Stimulated activated CD8-positive, alpha-beta memory T cell treated with anti-CD3 and anti-CD28 coated beads, Interleukin-7, amount 100 ng/mL, for 48 hours (primary cell): ENCODE measurements around the gene GNLY.
"Not testable (repeated sequence)": the region's sequence is repeated elsewhere in the genome, so short reads cannot be mapped to it uniquely, and the experiment has no call there.

Experiments used
- DNase-seq, 2 donors: peaks; one replicate each; pipeline ENCODE4 v3.0.0-alpha.2; 2020; ENCODE audit warnings: low read depth in 1 of 2; ENCODE audit errors: extremely low read depth in 1 of 2

Gene GNLY

GRCh38 chr2:85694052-85695025, at the start of gene GNLY:
Gene GNLY (plus strand): TSS chr2:85694358. CDS start chr2:85694419, 61 bp downstream.
- no peak for DNase-seq

DNA sequence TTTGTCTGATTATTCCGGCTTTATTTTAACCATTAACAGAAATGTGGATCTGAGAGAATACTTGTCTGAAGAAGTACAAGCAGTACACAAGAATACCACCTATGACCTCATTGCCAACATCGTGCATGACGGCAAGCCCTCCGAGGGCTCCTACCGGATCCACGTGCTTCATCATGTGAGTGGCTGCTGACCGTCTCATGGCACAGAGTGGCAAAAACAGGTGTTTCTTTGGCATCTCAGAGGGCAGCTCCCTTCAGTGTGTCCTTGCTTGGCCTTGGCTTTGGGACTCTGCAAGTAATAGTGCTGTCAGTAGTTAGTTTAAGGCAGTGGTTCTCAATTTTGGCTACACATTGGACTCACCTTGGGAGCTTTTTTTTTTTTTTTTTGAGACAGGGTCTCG, 49.2 kb upstream of the GNLY start:
- no peak for DNase-seq

- DNase-seq: no peak
Observed at GRCh38 chr2:85646166-85646565, 48.0 kb upstream of the GNLY start.

DNA sequence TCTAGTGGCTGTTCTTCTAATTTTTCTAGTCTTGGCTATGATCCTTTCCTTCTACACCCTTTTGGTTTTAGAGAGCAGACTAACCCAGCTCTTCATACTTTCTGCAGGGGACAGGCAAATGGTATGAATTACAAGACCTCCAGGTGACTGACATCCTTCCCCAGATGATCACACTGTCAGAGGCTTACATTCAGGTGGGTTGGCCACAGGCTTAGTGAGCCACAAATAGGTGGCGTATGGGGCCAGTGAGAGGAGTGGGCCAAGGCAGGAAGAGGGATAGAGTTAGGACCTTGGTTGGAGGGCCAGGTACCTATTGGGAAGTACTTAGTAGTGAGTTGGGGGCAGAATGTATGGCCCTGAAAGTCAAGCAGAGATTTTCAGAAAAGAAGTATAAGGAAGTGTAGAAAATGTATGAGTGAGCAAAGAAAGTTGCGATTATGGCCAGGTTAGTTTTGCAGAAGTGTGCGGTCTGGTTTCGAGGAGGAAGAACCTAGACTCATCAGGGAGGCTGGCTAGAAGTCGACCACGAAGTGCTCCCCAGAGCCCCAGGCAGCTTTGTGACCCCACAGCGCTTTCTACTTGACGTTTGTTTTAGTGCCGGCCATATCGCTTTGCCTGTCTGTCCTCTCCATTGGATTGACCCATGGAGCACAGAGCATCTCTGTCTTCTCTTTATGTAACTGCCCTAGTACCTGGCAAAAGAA, 46.2 kb upstream of the GNLY start:
- DNase-seq: no peak

DNA sequence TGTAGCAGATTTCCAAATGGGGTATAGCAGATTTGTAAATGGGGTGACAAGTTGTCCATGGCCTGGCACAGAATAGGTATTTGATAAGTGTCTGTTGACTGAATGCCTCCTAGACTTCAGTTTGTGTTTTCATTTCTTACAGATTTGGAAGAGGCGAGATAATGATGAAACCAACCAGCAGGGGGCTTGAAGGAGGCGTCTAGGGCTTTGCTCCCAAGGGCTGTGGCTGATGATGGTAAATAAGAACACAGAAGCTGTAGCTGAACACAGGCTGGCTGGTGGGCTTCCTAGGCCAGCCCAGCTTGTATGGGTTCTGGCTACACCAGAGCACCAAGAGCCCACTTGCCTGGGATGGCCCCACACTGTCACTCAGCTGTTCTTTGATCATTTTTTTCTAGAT, 45.5 kb upstream of the GNLY start:
- no peak for DNase-seq

GRCh38 chr2:85649201-85650190, 44.7 kb upstream of the GNLY start:
- DNase-seq: no peak

DNA sequence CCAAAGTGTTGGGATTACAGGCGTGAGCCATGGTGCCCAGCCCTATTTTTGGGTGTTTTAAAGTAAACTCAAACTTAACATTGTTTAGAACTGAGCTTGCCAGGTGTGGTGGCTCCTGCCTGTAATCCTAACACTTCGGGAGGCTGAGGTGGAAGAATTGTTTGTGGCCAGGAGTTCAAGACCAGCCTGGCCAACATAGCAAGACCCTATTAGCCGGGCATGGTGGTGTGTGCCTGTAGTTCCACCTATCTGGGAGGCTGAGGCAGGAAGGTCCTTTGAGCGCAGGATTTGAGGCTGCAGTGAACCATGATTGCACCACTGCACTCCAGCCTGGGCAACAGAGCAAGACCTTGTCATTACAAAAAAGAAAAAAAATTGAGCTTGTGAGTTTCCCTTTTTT, 43.7 kb upstream of the GNLY start:
- no peak for DNase-seq

DNA sequence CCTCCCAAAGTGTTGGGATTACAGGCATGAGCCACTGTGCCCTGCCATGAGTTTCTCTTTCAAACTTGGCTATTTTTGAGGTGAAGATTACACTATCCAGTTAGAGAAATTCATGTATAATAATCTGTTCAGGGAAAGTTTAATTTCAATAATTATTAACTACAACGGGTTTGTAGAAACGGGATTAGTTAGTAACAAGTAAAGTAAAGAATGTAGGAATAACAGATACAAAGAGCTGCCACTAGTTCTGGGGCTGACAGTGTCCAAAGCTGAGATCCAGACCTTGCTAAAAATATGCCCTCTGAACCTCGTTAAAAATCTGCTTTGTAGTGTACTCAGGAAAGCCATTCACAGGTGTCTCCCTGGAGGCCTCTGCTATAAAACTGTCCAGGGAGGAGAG, 43.1 kb upstream of the GNLY start:
- no peak for DNase-seq

- DNase-seq: no peak
Observed at GRCh38 chr2:85652056-85652455, 42.1 kb upstream of the GNLY start.

DNA sequence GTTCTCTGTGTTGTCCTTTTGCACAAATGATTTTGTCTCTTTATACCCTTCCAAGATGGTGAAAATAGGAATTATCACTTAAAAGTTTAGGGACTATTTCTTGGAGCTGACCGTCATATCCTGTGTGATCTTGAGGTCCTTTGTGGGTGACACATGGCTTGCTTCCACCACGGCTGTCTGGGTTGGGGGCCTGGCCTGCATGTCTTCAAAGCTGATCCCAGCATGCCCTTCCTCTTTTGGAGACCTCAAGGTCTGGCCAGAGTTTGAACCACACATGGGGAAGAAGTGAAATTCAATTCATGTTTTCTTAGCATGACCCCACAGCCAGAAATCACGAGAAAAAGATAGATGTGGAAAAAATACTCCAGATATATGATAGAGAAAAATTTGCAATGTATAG, 40.2 kb upstream of the GNLY start:
- DNase-seq: no peak

DNA sequence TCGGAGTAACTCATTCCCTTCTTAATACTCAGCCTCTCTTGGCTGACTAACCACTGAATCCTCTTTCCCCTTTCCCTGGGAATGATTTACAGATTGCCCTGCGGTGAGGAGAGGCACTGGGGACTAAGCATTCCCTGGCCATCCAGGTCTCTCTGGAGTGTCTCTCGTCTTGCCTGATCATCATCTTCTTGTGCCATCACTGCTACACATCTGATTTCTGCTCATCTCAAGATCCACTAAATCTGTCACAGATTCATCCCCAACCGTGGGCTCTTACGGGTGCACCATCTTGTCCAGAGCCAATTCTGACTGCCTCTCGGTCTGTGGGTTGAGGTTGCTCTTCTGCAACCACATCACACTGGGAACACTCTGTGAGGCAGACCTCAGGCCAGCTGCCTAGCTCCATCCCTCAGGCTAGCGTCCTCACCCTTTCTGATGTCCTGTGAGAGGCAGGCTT, 38.2 kb upstream of the GNLY start:
- DNase-seq: no peak

GRCh38 chr2:85656468-85656867, 37.7 kb upstream of the GNLY start:
- no peak for DNase-seq

GRCh38 chr2:85657399-85657798, 36.8 kb upstream of the GNLY start:
- not testable (repeated sequence) for DNase-seq

DNA sequence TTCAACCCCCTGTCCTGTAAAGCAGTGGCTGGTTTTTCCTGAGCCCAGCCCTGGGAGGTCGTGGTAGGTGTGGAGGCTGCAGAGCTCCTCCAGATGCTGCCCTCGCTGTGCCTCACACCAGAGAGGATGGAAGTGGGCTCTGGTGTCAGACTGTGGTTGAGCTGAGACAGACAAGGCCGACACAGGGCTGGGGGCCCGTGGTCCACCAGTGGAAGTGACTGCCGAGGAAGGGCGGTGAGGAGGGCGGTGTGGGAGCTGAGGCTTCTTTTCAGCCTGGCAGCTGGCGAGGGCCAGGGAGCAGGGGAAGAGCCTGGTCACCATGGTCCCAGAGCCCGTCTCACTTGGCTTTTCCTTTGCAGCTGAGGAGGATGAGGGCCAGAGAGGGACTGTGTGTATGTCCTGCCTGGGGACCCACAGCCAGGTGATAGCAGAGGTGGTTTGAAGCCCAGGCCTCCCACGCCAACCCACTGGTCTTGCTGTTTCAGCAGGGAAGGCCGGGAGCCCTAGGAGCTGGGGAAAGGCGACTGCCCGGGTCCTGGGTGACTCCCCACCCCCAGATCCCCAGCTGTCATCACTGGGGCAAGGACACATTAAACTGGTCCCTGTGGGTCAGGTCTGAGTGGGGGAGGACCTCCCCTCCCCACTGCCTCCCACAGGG, 34.7 kb upstream of the GNLY start:
- no peak for DNase-seq

DNA sequence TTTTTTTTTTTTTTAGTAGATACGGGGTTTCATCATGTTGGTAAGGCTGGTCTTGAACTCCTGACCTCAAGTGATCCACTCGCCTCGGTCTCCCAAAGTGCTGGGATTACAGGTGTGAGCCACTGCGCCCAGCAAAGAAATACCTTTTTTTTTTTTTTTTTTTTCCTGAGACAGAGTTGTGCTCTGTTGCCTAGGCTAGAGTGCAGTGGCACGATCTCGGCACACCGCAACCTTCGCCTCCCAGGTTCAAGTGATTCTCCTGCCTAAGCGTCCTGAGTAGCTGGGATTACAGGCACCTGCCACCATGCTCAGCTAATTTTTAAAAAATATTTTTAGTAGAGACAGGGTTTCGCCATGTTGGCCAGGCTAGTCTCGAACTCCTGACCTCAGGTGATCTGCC, 33.9 kb upstream of the GNLY start:
- DNase-seq: not testable (repeated sequence)

- DNase-seq: no peak
Observed at GRCh38 chr2:85660725-85661124, 33.4 kb upstream of the GNLY start.

DNA sequence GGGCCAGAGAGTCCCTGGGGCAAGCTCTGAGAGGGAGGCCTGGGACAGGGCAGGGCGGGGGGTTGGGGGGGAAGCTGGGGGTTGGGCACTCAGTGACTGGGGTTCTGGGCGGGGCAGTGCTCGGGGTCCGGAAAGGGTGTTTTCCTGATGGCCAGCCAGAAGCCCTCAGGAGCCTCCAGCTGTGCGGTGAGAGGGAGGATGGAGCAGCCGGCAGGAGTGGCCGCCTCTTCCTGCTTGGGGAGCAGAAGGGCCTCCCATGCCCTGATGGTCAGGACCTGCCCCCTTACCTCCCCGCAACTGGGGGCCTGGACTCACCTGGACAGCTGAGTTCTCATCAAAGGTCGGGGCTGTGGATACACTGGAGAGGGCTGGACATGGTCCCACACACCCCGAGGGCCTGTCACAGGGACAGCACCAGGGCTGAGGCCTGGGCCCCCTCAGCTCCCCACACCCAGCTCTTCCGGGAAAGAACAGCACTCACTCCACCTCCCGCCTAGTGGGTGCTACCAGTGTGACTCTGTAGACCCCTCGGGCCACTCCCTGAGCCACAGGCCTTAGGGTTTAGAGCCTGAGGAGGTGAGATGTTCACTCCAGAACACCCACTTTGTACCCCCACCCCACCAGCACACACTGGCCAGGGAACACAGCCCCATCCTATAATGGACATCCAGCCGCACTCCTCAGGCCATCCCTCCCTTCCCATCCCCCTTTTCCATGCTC, 32.9 kb upstream of the GNLY start:
- DNase-seq: no peak

DNA sequence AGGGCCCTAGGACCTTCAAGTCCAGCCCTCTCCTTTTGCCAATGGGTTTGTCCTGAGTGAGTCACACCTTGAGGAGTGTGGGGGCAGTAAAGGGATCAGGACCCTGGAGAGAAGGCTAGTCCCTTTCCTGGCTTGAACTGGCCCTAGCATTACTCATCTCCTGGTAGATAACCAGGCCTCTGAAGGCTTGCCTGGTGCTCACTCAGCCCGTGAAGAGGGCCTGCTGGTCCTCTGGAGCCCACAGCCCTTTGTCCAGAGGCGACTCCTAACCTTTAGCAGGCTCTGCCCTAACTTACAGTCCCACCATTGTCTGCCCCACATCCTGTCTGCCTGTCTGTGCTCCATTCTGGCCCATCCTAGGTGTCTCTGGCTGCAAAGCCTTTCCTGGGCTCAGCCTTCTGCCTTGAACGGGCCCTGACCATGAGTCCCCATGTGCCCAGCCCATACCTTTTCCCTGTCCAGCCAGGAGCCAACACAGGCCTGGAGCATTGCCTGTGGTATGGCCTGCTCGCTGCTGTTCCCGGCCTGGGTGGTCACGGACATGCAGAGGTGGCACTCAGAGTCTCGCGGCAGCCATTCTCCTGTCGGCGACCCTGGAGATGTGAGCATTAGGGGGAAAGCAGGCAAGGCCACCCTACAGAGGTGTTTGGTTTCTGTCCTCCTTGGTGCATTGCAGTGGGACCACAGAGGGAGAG, 31.1 kb upstream of the GNLY start:
- DNase-seq: no peak
